ENCODE data around the gene SHMT2. TPM values are rescaled to one million over a fixed set of nuclear protein-coding genes. Genes with fewer than 3 reads are reported as not detected.

SHMT2 gene
- total RNA-seq, 1 experiment from 2014 or later: 67.1 TPM

DNA sequence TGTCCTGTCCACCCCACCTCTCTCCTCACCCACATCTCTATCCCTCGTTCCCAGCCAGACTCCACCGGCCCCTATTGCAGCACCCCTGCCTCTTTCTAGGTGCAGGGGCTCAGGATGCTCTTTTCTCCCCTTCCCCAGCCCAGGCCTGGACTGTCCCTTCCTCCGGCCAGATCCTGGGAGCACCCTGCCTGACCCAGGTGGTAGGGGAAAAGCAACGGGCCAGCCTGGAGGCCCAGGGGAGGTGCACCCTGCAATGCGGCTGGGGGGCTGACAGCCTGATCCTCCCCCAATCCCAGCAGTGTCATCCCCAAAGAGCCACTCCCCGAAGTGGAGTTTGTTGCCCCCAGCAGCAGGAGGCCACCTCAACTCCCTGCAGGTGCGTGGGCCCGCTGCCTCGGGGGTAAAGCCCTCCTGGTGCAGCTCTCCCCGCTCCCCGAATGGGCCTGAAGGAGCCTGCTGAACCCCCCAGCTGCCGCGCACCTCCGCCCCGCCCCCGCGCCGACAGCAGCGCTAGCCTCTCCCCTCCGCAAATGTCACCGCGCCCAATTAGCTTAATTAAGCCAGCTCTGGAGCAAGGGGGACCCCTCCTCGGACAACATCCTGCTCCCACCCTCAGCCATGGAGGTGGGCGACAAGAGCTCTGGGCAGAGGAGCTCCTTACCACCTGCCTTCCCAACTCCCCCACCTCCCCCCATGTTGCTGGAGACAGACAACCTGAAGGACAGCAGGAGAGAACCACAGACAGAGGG lies 8.2 kb upstream of the SHMT2 start:
- DNase-seq (ENCODE audit: low read depth, low spot score) (no peak), ATAC-seq (no peak)
- TF ChIP-seq, protein P1, sequence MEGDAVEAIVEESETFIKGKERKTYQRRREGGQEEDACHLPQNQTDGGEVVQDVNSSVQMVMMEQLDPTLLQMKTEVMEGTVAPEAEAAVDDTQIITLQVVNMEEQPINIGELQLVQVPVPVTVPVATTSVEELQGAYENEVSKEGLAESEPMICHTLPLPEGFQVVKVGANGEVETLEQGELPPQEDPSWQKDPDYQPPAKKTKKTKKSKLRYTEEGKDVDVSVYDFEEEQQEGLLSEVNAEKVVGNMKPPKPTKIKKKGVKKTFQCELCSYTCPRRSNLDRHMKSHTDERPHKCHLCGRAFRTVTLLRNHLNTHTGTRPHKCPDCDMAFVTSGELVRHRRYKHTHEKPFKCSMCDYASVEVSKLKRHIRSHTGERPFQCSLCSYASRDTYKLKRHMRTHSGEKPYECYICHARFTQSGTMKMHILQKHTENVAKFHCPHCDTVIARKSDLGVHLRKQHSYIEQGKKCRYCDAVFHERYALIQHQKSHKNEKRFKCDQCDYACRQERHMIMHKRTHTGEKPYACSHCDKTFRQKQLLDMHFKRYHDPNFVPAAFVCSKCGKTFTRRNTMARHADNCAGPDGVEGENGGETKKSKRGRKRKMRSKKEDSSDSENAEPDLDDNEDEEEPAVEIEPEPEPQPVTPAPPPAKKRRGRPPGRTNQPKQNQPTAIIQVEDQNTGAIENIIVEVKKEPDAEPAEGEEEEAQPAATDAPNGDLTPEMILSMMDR (IDR thresholded peaks at IDR 0.05): no peak
- TF ChIP-seq POLR2AphosphoS5 (IDR thresholded peaks at IDR 0.05; ENCODE audit: low read depth, low read length) (no peak), TCF7L2 (IDR thresholded peaks at IDR 0.05; ENCODE audit: low read depth, low read length) (no peak), SIN3A (IDR thresholded peaks at IDR 0.05; ENCODE audit: borderline replicate concordance, insufficient read depth, low read depth, low read length) (no peak)
- TF ChIP-seq, protein P2, sequence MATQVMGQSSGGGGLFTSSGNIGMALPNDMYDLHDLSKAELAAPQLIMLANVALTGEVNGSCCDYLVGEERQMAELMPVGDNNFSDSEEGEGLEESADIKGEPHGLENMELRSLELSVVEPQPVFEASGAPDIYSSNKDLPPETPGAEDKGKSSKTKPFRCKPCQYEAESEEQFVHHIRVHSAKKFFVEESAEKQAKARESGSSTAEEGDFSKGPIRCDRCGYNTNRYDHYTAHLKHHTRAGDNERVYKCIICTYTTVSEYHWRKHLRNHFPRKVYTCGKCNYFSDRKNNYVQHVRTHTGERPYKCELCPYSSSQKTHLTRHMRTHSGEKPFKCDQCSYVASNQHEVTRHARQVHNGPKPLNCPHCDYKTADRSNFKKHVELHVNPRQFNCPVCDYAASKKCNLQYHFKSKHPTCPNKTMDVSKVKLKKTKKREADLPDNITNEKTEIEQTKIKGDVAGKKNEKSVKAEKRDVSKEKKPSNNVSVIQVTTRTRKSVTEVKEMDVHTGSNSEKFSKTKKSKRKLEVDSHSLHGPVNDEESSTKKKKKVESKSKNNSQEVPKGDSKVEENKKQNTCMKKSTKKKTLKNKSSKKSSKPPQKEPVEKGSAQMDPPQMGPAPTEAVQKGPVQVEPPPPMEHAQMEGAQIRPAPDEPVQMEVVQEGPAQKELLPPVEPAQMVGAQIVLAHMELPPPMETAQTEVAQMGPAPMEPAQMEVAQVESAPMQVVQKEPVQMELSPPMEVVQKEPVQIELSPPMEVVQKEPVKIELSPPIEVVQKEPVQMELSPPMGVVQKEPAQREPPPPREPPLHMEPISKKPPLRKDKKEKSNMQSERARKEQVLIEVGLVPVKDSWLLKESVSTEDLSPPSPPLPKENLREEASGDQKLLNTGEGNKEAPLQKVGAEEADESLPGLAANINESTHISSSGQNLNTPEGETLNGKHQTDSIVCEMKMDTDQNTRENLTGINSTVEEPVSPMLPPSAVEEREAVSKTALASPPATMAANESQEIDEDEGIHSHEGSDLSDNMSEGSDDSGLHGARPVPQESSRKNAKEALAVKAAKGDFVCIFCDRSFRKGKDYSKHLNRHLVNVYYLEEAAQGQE (IDR thresholded peaks at IDR 0.05; ENCODE audit: insufficient read depth in 1 of 2, low read depth in 2 of 2, low read length in 1 of 2): no peak
- BruUV-seq (replicated peaks): no TSS peak
- Histone ChIP-seq H3K27me3 (ENCODE audit: control insufficient read depth, insufficient read depth, low read length) (no peaks in the 10 kb centered on the region; the same call in 1 of the 2 replicates), H3K4me3 (ENCODE audit: low read depth in 2 of 2, low read length in 2 of 2) (no peak overlapping the region), H3K36me3 (ENCODE audit: control insufficient read depth, insufficient read depth, low read length) (no peaks in the 10 kb centered on the region; the same call in 1 of the 2 replicates), H3K27ac (ENCODE audit: low read length) (no peak overlapping the region), H3K9me3 (ENCODE audit: control insufficient read depth, insufficient read depth, low read depth, low read length) (no peaks in the 10 kb centered on the region), H3K4me1 (ENCODE audit: control insufficient read depth, insufficient read depth, low read length) (peaks cover 10% of the 10 kb centered on the region)
- intact Hi-C loops (cut with micrococcal nuclease; ENCODE audit: unreplicated experiment) (no loop called here), in situ Hi-C loops (cut with HindIII; ENCODE audit: low pct_unique_long_range_greater_than_20kb, low sequenced_read_pairs) (no loop called here)
- ChIA-PET POLR2A (no interaction called here), CTCF (no interaction called here)

DNA sequence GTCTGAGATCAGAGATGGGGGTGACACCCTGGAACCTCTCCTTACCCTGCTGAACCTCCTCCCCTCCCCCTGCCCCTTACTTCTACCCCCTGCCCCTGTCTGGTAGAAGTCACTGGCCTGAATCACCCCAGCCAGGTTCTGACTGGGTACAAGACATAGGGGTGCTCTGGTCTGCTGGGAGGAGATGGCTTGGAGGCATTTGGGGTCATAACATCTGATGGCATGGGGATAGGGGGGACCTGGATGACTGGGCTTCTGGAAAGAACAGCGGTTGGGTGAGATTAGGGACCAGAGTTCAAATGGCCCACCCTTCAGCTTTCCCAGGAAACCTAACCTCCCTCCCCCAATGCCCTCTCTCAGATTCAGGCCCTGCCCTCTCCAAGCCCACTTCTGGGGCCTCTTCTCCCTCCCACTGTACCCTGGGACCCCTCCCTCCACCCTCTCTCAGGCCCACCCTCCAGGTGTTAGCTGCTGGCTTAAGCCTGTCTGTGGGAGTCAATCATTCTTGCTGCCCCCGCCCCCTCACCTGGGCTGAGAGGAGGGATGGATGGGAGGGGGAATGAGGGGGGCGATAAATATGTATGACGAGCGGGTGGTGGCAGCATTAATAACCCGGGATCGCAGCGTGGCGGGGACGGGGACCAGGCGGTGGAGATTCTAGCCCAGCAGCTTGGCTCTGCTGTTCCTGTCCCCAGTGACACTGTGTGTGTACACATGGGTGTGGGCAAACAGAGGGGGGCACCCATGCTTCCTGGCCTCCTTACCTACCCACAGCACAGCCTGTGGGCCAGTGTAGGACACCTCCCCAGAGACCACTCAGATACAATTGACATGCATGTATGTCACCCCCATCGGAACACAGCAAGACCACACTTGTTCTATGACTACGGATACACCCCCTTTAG lies 7.0 kb upstream of the SHMT2 start:
- POLR2A ChIA-PET: no interaction called here
- no peak overlapping the region for H3K27ac ChIP-seq (ENCODE audit: low read length)
- peaks cover 6% of the 10 kb centered on the region; the same call in 1 of the 2 replicates for H3K4me1 ChIP-seq (ENCODE audit: control insufficient read depth, insufficient read depth, low read length)
- no peak overlapping the region for H3K4me3 ChIP-seq (ENCODE audit: low read depth in 2 of 2, low read length in 2 of 2)
- intact Hi-C loops (cut with micrococcal nuclease; ENCODE audit: unreplicated experiment): no loop called here
- in situ Hi-C loops (cut with HindIII; ENCODE audit: low pct_unique_long_range_greater_than_20kb, low sequenced_read_pairs): no loop called here
- no peaks in the 10 kb centered on the region for H3K9me3 ChIP-seq (ENCODE audit: control insufficient read depth, insufficient read depth, low read depth, low read length)
- CTCF ChIA-PET: no interaction called here
- H3K36me3 ChIP-seq (ENCODE audit: control insufficient read depth, insufficient read depth, low read length): no peaks in the 10 kb centered on the region
- DNase-seq (ENCODE audit: low read depth, low spot score): no peak
- TF ChIP-seq SIN3A (IDR thresholded peaks at IDR 0.05; ENCODE audit: borderline replicate concordance, insufficient read depth, low read depth, low read length) (no peak), POLR2AphosphoS5 (IDR thresholded peaks at IDR 0.05; ENCODE audit: low read depth, low read length) (no peak), TCF7L2 (IDR thresholded peaks at IDR 0.05; ENCODE audit: low read depth, low read length) (no peak)
- TF ChIP-seq, protein P1 (IDR thresholded peaks at IDR 0.05): no peak
- TF ChIP-seq, protein P2 (IDR thresholded peaks at IDR 0.05; ENCODE audit: insufficient read depth in 1 of 2, low read depth in 2 of 2, low read length in 1 of 2): no peak
- no TSS peak for BruUV-seq (replicated peaks)
- H3K27me3 ChIP-seq (ENCODE audit: control insufficient read depth, insufficient read depth, low read length): no peaks in the 10 kb centered on the region; the same call in 1 of the 2 replicates
- ATAC-seq: no peak

Measured in Panc1 (cell line).